Urothelium cell line (cell line): ENCODE results near the gene SPOP.

Source experiments
- DNase-seq: peaks from one replicate; pipeline ENCODE4 v3.0.0; 2011; ENCODE audit warnings: low spot score, mixed read lengths
- FAIRE-seq: peaks from 2 replicates; lab custom pipeline; 2011; peaks lifted over from hg19 to GRCh38; lab: Jason Lieb, UNC

Gene SPOP

DNA sequence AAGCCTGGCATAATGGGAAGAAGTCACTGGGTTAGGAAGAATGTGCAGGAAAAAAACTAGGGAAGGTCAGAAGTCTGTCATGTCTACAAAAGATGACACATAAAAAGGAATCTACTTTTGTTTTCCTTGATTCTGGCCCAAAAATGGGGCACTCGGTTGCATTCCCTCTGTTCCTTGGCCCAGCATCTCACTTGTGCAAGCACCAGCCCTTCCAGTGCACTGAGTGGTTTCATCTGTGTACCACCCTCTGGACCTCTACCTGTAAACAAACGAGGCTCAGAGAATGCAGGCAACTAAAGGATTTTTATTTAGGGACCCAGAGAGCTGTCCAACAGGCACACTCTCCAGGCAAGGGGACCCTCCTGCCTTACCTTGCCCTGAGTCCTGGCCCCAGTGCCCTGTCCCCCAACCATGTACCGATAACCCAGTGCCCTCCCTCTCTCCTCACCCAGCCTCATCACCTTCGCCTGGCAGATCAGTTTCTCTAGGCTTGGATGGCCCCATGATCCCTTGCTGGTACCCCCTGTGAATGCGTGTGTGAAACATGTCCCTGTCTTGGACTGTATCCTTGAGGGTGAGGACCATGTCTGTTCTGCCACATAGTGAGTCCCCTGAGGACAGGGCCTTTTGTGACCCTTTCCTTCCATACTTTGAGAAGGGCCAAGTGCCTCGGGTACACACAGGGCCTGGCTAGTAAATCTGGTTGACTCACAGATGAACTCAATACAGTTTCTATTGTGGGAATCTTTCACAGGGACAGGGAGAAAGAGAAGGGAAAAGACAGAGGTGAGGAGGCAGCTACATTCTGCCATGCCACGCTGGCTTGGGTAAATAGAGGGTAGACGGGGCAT is 88.9 kb downstream of the SPOP start:
- DNase-seq (no peak), FAIRE-seq (no peak)

DNA sequence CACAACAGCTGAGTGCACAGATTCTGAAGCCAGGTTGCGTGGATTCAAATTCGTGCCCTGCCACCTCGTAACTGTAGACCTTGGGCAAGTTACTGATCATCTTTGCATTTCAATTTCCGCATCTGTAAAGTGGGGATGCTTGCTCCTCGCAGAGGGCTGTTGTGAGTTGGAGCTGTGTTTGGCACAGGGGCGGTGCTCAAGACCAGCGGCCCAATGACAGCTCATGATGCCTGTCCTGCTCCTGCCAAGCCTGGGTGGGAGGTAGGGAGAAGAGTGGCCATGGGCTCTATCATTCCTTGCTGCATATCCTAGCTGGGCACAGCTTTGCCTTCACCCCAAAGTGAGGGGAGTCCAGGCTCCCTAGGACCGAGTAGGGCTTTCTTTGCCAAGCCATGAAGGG is 89.6 kb downstream of the SPOP start:
- FAIRE-seq (peak; percentile 70), DNase-seq (no peak)

DNA sequence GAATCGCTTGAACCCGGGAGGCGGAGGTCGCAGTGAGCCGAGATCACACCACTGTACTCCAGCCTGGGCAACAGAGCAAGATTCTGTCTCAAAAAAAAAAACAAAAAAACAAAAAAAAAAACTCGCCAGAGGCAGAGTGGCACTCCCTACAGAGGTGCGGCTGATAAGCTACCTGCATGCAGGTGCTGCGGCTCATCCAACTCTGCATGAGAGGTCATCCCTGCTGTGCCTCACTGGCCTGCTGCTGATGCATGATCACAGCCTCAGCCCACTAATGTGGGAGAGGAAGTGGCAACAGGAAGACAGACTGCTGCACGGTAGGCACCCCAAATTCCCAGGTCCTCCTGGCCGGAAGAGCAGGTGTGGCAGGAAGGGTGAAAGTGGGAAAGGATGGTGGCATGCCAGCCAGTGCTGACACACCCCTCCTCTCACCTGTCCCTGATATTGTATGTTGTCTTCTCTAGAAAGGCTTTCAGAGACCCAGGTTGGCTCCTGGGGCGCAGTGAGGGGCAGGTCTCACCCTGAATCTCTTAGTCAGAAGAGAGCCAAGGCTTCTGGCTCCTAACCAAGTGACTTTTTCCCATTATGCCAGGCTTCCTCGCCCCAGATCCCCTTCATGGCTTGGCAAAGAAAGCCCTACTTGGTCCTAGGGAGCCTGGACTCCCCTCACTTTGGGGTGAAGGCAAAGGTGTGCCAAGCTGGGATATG is 90.4 kb downstream of the SPOP start:
- no peak for FAIRE-seq

DNA sequence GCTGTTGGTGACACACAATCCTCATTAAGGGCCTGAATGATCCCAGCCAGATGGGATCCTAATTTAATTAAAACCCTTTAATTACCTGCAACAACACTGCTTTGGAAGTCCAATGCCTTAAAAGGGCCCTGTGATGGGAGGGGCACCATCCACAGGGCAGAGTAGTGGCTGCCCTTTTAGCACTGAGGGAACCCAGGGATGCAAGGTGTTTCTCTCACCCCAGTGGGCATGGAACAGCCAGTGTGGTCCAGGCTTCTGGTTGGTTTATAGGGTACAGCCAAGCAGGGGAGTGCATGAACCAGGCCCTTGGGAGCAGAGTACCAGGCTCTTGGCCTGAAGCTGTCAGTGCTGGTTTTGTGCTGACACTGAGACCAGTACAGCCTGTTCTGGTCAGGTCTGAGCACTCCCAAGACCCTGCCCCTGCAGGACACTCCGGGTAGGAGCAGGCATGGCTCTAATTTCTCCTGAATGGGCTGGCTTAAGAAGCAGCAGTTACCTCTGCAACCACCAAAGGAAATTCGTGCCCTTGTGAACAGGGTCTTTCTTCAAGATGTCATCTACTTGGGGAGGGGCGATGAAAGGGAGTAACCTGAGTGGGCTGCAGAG is 92.4 kb downstream of the SPOP start:
- peak; percentile 40 for FAIRE-seq
- DNase-seq: no peak

More for the DNA sequence above, 90.4 kb downstream of the SPOP start:
- DNase-seq: no peak

DNA sequence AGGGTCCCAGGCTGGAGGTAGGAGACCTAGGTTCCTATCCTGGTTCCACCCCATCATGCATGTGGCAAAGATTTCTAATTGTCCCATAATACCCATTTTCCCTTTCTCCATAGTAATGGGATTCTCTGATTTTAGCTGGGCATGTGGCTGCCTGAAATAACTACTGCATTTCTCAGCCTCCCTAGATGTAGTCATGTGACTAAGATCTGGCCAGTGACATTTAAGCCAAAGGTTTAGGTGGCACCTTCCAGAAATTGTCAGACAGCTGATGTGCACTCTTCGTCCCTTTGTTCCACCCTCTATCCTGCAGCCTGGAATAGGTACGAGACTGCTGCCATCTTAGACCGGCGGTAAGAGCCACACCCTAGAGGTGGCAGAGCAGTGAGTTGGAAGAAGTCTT is 94.0 kb downstream of the SPOP start:
- DNase-seq (no peak), FAIRE-seq (no peak)

DNA sequence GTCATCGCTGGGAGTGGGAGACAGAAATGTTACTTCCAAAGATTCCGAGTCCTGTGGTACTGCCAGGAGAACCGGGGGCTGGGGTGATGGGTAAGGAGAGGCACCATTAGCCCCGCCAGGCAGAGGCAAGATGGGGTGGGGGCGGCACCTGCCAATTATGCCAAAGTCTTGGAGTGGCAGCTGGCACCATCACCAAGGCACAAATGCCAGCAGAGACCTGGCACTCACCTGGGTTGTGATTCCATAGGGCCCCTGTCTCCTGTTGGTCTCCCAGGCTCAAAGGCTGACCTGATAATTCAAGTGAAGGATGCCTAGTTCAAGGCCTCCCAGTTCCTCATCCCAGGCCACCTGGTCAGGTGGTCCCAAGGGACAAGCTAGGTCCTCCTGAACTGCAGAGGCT is 94.7 kb downstream of the SPOP start:
- no peak for DNase-seq
- FAIRE-seq: no peak

DNA sequence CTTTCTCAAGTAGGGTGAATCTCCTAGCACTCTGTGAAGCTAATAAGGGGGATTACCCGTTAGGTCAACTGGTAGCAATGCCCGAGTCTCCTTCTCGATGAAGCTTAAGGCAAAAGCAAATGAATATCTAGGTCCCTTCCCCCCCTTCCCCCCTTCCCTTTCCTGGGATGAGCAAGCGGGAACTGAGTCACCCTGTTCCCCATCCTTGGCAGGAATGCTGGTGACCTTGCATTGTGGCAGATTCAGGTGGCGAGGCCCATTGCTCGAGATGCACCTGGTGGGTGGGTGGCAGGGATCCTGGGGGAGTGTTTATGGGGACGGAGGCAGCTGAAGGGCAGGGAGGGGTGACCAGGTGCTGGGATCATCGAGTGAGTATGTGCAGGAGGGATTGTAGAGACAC is 95.1 kb downstream of the SPOP start:
- peak; percentile 82 for FAIRE-seq
- peak; percentile 44 for DNase-seq

DNA sequence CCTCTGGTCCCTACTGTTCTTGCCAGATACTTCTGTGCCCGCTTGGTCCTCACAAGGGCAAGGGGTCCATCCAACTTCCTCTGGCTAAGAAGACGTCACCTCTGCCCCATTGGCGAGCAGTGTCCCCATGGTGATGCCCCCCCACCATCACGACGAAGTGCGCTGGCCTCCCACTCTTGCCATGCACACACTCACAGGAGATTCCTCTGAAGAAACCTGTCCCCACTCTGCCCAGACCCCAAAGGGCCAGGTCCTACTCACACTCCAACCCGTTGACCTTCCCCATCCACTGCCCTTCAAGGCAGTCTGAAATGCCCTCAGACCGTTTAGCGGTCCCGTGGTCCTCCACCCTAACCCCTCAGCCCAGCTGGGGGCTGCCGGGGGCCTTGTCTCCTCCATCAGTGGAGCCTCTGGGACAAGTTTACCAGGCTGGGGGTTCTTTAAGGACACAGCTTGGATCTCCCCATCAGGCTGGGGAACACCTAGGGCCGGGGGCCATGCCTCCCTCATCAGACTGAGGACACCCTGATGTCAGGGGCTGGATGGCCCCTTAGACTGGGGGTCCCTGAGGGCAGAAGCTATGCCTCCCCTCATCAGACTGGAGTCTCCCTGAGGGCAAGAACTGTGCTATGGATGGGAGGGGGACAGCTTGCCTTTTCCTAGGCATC is 95.7 kb downstream of the SPOP start:
- FAIRE-seq (no peak), DNase-seq (no peak)

DNA sequence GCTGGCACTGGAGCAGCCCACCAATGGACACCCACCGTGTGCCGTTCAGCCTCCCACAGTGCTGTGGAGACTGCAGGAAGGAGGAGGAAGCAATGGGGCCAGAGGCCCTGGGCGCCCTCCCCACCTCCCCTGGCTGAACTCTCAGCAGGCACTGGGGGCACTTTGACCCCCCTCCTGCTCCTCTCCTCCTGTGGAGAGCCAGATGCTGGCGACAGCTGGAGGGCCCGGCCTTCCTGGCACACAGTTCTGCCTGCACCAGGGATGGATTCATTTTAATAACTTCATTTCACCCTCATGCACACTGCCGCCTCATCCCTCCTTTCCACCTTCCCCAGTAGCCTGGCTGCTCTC is 96.3 kb downstream of the SPOP start:
- FAIRE-seq: no peak

DNA sequence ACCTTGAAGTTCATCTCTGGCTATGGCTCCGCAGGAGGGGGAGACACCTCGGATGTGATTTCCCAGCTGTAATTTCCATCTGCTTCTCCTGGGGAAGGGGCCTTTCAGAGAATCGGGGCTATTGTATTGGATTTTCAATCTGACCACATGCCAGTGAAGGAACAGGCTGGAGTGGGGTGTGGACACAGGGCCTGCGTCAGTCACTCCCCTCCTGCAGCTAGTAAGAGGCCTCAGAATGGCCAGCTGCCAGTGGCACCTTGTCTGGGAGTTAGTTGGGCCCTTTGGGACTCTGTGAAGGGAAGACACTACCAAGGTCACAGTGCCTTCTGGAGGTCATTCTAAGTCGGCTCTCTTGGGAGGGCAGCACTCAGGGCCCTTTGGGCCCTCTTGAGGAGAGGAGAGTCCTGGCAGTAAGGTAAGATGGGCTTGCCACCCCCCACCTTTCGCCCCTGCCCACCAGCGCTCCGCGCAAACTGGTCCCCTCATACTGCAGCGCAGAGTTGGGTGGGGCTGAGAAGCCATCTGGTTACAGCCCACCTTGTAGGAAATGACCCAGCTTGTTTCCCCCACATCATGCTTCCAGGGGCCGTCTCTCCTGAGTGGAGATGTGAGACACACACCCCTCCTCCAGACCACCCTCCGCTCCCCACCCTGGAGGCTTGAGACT is 96.8 kb downstream of the SPOP start:
- no peak for FAIRE-seq
- no peak for DNase-seq

More for the DNA sequence above, 96.3 kb downstream of the SPOP start:
- no peak for DNase-seq

DNA sequence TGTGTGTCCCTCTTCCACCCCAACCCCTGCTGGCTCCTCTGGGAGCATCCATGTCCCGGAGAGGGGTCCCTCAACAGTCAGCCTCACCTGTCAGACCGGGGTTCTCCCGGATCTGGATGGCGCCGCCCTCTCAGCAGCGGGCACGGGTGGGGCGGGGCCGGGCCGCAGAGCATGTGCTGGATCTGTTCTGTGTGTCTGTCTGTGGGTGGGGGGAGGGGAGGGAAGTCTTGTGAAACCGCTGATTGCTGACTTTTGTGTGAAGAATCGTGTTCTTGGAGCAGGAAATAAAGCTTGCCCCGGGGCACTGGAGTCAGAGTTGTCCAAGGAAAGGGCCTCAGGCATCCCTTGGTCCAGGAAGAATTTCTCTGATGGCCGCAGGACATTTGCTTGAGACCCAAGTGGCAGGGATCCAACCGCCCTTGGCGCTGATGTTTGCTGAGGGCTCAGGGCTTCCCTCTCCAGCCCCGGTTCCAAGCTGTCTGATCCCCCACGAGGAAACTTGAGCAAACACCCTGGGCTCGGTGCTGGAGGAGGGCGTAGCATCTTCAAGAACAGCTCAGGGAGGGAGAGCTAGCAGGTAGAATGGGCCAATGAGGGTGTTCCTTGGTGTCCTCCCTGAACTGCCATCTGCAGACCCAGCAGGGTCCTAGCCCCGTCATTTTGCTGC is 97.7 kb downstream of the SPOP start:
- FAIRE-seq (no peak), DNase-seq (no peak)

DNA sequence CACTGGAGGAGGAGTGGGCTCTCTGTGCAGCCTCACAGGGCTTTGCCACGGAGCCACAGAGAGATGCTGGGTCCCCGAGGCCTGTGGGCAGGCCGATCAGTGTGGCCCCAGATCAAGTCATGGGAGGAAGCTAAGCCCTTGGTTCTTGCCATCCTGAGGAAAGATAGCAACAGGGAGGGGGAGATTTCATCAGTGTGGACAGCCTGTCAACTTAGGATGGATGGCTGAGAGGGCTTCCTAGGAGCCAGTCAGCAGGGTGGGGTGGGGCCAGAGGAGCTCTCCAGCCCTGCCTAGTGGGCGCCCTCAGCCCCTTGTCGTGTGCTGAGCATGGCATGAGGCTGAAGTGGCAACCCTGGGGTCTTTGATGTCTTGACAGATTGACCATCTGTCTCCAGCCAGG is 98.4 kb downstream of the SPOP start:
- DNase-seq (no peak), FAIRE-seq (no peak)

DNA sequence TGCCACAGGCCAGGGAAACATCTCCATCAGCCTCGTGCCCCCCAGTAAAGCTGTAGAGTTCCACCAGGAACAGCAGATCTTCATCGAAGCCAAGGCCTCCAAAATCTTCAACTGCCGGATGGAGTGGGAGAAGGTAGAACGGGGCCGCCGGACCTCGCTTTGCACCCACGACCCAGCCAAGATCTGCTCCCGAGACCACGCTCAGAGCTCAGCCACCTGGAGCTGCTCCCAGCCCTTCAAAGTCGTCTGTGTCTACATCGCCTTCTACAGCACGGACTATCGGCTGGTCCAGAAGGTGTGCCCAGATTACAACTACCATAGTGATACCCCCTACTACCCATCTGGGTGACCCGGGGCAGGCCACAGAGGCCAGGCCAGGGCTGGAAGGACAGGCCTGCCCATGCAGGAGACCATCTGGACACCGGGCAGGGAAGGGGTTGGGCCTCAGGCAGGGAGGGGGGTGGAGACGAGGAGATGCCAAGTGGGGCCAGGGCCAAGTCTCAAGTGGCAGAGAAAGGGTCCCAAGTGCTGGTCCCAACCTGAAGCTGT is 98.9 kb downstream of the SPOP start:
- DNase-seq (no peak), FAIRE-seq (no peak)

DNA sequence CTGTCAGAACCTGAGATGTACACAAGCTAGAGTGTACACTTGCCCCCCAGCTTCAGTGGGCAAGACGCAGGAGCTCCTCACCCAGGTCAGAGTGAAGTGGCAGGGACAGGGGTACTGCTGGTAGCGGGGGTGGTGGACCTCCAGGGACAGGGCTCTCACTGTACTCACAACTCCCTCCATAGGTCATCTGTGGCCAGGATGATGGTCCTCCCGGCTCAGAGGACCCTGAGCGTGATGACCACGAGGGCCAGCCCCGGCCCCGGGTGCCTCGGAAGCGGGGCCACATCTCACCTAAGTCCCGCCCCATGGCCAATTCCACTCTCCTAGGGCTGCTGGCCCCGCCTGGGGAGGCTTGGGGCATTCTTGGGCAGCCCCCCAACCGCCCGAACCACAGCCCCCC is 99.5 kb downstream of the SPOP start:
- DNase-seq (no peak), FAIRE-seq (no peak)

DNA sequence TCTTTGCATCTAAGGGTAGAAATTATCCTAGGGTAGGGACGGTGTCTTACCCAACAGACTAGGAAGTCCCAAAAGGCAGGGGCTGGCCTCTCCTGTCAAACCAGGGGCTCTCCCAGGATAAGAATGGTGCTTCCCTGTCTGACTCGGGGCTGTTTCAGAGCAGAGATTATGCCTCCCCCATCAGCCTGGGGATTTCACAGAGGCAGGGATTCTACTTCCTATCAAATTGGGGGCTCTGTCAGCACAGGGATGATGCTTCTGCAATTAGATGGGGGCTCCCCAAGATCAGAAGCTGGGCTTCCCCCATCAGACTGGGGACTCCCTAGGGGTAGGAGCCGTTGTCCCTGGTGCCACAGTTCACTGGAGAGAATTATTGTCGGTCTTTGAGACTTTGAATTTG is 99.9 kb downstream of the SPOP start:
- FAIRE-seq (no peak), DNase-seq (no peak)

DNA sequence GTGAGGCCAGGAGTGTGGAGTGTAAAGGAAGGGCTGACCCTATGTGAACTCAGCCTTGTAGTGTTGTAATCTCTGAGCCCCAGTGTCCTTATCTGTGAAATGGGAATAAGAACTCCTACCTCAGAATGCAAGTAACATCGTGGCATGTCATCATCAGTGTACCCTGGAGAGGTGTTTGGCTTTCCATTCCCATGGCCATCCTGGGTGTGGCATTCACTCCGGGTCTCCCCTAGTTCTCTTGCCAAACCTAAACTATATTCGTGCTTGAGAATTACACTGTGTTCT is 100.3 kb downstream of the SPOP start:
- FAIRE-seq (no peak), DNase-seq (no peak)

DNA sequence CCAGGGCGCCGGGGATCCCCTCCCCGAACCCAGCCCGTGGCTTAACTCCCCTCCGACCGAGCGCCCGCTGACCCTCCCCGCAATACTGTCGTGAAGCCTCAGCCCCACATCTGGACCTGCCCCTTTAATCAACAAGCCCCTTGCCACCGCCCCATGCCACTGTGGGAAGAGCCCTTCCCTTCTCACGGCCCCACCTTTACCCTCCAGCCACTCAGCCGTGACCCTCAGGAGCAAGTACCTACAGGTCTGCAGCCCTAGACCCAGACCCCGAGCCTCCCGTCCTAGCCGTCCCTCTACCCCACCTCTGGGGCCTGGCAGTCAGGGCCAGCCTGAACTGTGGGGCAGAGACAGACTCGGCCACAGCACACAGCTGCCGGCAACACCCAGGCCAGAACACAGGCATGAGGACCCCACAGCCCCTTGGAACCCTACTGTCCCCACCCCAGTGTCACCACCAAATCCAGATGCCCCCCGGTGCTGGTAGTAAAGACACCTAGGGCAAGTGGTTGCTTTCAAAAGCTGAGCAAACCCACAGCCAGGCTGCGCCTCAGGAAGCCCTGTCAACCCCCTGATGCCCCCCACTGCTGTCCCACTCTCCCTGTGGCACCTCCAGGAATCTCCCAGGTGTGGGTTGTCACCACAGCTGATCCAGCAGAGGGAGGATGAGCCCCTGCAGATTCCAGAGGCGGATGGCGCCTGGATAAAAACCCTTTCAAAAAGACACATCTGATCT is 100.8 kb downstream of the SPOP start:
- no peak for DNase-seq
- FAIRE-seq: no peak

DNA sequence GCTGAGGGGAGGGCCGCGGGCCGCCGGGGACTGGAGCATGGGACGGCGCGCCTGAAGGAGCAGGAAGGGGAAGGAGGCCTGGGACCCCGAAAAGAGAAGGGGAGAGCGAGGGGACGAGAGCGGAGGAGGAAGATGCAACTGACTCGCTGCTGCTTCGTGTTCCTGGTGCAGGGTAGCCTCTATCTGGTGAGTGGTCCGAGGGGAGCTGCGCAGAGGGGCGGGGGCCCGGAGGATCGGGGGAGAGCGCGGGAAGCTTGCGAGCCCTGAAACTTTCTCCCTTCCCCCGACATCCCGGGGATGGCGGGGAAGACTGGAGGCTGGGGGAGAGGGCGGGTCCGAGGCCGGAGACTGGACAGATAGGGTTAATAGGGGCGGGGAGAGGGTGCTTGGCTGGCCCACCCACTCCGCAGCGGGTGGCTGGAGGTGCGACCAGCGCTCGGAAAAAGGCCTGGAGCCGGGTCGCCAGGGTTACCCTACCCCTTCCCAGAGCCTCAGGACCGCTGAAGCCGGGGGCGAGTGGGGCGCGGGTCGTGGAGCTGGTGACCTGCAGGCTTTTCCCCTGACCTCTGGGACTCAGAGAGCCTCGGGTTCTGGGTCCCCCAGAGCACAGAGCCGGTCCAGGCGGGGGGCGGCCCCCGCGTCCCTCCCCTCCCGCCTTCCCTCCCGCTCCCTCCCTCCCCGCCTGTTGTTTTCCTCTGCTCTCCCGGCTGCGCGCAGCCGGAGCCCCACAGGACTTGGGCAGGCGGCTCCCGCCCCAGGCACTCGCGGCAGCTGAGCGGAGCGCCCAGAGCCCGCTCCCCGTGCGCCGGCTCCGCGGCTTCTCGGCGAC is 101.6 kb downstream of the SPOP start:
- no peak for FAIRE-seq
- peak; percentile 61 for DNase-seq

DNA sequence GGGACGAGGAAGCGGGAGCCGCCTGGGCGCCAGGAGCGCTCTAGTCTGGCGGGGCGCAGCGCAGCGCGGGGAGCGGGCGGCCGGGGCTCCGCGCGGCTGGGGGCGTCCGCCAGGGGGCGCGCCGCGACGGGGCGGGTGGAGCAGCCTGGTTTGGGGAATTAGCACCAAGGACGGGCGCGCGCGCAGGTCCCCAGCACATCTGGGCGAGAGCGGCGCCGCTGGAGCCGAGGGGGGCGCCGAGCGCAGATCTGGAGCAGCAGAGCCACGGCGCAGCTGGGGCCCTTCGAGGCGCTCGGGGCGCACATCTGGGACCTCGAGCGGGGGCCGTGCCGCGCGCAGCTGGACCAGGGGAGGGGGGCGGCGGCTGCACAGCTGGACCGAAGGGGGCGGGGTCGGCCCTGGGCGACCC is 102.2 kb downstream of the SPOP start, which contains the start of gene NXPH3:
NXPH3 (plus strand) TSS at position 193 of the 409 bp plus-strand sequence. CDS start 349 bp downstream, outside the sequence.
- FAIRE-seq (peak; percentile 30), DNase-seq (peak; percentile 86)
